Erythroblast (primary cell): ENCODE measurements around the gene DTWD1.

Experiments
- GATA1 ChIP-seq: IDR thresholded peaks from 2 replicates; pipeline ENCODE4 v1.6.1; 2011; ENCODE audit warnings: low read depth, mild to moderate bottlenecking, control low read depth, low read length, moderate library complexity
- POLR2A ChIP-seq: IDR thresholded peaks from 2 replicates; pipeline ENCODE4 v1.6.1; 2011; ENCODE audit warnings: mild to moderate bottlenecking, low read length

DNA sequence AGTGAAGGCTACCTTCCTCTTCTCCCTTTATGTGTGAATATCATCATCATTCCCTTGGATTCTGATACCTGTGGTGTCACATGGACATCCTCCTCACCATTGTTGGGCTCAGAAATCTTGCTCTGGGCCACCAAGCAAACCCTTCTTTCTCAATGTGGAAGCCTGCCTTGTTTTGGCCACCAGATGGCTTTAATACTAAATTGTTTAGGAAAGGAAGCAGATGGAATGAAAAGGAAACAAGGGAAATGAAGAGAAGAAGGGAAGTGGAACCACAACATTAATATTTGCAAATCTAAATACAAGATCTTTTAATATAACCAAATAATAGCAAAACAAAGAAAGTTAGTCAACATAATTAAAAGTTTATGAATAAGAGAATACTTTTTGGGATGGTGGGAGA lies 14.3 kb upstream of the DTWD1 start:
- no peak for TF ChIP-seq POLR2A
- no peak for TF ChIP-seq GATA1
